GM19239 (cell line): ENCODE data around the gene LRRK1.
A peak's percentile ranks its signal among the peaks of the same experiment; 100 is the strongest.

ENCODE experiments used
- DNase-seq: peaks from one replicate; pipeline ENCODE4 v3.0.0; 2011; ENCODE audit warnings: low spot score; ENCODE audit not compliant: insufficient read length
- FAIRE-seq: peaks from 2 replicates; lab custom pipeline; 2011; peaks lifted over from hg19 to GRCh38; lab: Jason Lieb, UNC

LRRK1 gene, protein sequence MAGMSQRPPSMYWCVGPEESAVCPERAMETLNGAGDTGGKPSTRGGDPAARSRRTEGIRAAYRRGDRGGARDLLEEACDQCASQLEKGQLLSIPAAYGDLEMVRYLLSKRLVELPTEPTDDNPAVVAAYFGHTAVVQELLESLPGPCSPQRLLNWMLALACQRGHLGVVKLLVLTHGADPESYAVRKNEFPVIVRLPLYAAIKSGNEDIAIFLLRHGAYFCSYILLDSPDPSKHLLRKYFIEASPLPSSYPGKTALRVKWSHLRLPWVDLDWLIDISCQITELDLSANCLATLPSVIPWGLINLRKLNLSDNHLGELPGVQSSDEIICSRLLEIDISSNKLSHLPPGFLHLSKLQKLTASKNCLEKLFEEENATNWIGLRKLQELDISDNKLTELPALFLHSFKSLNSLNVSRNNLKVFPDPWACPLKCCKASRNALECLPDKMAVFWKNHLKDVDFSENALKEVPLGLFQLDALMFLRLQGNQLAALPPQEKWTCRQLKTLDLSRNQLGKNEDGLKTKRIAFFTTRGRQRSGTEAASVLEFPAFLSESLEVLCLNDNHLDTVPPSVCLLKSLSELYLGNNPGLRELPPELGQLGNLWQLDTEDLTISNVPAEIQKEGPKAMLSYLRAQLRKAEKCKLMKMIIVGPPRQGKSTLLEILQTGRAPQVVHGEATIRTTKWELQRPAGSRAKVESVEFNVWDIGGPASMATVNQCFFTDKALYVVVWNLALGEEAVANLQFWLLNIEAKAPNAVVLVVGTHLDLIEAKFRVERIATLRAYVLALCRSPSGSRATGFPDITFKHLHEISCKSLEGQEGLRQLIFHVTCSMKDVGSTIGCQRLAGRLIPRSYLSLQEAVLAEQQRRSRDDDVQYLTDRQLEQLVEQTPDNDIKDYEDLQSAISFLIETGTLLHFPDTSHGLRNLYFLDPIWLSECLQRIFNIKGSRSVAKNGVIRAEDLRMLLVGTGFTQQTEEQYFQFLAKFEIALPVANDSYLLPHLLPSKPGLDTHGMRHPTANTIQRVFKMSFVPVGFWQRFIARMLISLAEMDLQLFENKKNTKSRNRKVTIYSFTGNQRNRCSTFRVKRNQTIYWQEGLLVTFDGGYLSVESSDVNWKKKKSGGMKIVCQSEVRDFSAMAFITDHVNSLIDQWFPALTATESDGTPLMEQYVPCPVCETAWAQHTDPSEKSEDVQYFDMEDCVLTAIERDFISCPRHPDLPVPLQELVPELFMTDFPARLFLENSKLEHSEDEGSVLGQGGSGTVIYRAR (N-terminal part only)

DNA sequence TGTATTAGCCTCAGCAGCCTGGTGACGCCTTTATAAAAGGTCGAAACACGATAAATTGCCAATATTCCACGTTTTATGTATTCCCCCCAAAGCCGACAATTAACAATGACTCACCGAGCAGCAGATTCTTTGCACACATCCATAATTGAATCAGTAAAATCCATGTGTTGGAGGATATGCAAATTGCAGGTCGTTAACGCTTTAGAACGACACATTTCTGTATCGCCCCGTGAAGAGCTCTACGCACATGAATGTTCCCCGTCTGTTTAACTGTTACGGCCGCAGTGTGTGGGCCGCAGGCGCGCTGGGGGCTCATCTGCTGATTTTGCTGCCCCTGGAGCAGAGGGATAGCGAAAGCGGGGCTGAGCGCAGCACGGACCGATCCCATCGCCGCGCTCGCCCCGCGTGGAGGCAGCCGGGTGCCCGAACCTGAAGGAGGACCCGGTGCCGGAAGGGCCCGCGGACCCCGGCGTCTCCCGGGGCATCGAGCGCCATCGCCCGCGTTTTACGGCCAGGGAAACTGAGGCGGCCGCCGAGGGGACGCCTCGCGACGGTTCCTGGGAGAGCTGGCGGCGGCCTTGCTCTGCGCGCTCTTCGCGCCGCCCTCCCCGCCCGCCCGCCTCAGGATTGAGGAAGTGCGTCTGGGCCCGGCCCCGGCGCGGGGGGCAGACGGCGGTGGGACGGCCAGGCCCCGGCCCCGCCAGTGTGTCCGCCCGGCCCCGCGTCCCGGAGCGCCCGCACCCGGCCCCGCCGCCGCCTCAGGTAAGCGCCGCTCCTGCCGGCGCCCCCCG lies at the start of gene LRRK1:
Gene LRRK1, plus strand, starts transcription at position 668 of the 791 bp plus-strand sequence. CDS start 5,276 bp downstream, outside the sequence.
- DNase-seq, result no peak
- peak; percentile 82 for FAIRE-seq

DNA sequence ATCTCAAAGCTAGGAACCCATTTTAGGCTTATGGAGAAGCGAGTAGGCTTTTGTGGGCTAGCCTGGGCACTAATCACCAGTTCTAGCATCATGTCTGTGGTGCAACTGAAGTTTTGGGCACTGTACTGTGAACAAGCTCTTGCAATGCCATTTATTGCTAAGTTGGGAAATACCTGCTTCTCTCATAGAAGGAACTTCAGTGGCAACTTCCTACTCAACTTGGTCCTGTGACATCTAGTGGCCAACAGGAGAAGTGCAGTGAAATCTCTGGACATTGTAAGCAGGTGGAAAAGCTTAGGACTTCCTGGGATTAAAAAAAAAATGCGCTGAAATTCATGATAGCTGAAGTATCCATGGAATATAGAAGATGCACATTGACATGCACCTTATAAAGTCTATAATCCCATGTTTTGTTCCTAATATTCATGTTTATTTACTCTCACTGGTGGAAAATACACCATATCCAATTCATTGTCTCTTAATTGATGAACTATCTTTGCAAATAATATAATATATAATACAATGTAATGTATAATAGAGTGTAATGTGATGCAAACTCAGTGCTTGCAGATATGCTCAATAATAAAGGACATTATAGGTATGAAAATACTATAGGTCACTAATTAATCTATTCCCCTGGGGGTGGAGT lies 46.0 kb upstream of the LRRK1 start:
- DNase-seq, result peak; percentile 66
- FAIRE-seq, result peak; percentile 88

DNA sequence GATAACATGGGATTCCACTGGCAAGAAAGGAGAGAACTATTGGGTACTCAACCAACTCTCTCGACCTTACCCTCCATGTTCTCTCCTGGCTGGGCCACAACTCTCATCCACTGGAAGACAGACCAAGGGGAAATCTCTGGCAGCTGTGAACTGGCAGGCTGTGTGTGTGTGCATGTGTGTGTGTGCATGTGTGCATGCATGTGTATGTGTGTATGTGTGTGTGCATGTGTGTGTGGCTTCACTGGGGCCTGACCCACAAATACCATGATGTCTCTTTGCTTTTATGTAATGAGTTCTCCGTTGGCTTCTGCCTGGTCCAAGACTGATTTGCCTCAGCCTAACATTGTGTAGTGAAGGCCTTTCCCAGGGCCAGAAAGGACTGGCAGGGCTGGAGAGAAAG lies 43.7 kb upstream of the LRRK1 start:
- DNase-seq (no peak), FAIRE-seq (no peak)

DNA sequence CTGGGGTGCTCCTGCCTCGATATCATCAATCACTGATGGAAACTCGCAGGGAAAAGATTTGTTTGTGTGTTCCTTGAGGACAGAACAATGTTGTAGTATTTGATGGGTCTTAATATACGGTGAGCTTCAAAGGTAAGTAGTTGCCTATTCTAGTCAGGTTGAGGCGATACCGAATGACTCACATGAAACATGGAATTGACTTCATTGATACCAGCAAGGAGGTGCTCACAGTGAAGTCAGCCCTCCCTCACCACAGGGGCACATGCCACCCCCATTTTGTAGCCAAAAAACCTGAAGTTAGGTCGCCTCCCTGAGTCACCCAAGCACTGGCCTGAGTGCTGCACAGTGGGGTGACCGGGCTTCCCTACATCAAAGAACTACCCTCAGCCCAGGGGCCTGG lies 43.2 kb upstream of the LRRK1 start:
- DNase-seq, result no peak
- FAIRE-seq, result no peak

DNA sequence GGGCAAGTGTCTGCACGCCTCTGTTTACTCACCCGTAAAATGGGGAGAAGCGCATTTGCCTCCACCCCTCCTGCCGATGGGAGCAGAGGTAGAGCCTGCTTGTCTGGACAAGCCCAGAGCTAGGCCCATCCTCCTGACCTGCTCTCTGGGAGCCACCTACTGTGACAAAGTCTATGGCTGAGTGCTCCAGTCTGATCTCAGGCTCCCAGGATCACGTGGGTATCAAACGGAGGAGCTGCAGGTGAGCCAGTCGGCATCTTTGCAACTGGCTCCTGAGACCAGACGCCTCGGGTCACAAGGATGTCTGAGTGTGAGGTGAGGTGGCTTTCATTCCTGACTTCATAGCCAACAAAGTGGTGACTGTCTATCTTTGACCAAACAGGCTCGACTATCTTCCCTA lies 41.6 kb upstream of the LRRK1 start:
- no peak for FAIRE-seq
- no peak for DNase-seq

DNA sequence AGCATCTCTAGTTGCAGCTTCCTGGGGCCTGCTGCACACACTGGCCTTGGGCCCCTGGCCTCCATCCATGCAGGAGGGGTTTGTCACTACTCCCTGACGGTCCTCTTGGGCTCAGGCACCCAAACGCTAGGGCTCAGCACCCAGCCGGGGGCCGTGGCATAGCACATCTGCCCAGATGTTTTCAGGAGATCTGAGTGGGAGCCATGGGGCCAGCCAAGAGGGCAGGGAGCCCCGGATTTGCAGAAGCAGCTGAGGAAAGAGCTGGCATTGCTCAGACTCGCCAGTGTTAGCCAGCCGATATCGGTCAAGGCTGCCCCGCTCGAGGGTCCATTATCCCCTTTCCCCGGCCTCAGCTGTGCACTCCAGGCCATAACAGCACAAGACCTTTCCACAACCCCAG lies 41.0 kb upstream of the LRRK1 start:
- no peak for DNase-seq
- no peak for FAIRE-seq

DNA sequence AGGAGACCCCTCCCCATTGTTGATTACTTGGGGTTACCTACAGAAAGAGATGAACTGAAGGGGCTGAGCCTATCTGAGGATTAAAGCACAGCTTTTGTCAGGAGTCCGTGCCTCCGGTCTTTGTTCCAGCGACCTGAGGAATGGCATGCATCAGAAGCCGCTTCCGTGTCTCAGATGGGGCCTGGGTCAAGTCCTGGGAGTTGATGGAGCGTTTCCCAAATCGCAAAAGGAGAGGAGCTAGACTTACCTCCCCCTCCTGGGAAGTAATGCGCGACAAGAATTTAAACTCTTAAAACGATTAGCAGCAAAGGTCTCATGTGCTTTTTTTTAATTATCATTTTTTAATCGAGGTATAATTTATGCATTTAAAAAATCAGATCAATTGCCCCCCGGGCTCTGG lies 40.5 kb upstream of the LRRK1 start:
- FAIRE-seq, result no peak
- DNase-seq, result no peak

DNA sequence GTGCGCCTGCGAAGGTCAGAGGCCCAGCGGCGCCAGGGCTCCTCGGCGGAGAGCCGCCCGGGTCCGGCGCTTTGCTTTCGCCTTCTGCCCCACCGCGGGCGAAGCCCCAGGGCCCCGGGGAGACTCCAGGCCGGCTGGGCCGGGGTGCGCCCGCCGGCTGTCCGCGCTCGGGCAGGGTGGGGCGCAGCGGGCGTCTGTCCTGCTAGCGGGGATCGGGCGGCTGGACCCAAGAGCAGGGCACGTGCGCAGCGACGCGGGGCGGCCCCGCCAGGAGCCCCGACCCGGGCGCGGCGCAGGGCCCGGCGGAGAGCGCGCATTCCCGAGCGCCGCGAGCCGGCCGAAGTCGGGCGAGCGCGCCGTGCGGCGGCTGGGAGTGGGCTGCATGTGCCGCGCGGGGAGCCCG lies 40.1 kb upstream of the LRRK1 start:
- DNase-seq (peak; percentile 27), FAIRE-seq (no peak)

DNA sequence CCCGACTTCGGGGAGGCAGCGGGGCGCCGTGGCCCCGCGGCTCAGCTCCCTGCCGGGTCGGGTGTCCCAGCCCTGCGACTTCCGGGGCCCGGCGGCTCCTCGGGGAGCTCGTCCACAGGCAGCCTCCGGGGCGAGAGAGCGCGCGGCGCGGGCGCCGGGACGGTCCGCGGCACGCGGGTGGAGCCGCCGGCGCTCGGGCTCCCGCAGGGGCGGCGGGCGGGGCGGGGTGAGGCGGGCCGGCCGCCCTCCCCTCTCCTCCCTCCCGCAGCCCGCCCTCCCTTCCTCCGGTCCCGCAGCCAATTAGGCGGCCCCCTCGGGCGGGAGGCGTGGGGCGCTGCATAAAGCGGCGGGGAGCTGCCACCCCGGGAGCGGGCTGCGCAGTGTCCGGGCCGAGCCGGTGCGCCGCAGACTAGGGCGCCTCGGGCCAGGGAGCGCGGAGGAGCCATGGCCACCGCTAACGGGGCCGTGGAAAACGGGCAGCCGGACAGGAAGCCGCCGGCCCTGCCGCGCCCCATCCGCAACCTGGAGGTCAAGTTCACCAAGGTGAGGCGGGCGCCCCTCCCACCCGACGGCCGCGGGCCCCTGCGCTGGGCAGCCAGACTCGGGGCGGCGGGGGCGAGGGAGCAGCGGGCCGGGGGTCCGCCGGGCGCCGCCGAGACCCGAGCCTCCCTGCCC lies 39.6 kb upstream of the LRRK1 start, which contains the start of gene ALDH1A3:
Gene ALDH1A3, plus strand, starts transcription at position 368 of the 675 bp plus-strand sequence. Its CDS starts 77 bp downstream, at position 445.
- FAIRE-seq (no peak), DNase-seq (peak; percentile 60)

DNA sequence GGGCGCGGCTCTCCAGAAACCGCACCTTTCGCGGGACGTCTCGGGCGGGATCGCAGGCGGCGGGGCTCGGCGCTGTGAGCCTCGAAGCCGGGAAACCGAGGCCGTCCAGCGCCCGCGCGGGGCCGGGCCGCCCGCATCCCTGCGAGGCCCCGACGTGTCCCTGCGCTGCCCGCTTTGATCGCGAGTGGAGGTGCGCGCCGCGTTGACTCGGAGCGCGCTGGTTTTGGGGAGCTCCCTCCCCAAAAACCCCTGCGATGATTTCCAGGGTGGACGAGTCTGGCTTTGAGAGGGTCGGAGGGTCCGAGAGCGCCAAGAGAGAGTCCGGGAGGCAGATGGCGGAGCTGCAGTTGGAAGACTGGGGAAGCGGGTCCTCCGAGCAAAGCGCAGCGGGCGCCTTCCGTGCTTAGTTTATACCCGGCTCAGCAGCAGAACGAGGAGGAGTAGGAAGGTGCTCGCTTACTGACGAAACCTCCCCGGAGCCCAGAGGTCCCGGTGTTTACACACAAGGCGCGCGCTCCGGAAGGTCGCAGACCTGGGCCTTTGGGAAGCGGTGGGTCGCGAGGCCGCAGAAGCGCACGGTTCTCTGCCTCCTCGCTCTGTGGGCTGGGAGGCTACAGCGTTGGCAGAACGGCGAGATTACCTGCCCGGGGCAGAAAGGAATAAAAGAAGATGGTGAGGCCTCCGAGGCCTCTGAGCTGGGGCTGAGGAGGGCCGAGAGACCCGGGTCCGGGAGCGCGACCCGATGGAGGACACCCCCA lies 38.8 kb upstream of the LRRK1 start:
- DNase-seq, result no peak
- FAIRE-seq, result no peak

DNA sequence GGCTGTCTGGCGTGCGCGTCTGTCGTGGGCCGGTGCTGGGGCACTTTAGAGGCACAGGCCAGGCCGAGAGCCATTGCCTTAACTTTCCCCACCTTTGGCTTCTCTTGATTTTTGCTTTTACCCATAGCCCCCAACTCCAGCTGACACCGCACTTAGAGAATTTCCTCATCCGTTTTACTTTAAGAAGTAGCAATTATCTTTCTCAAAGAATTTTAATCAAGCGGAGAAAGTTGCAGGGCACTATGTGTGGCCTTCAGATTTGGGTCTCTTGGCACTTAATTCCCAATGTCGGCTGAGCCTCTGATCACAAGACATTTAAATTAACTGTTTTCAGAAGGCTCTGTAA lies 38.3 kb upstream of the LRRK1 start:
- DNase-seq, result no peak
- no peak for FAIRE-seq

DNA sequence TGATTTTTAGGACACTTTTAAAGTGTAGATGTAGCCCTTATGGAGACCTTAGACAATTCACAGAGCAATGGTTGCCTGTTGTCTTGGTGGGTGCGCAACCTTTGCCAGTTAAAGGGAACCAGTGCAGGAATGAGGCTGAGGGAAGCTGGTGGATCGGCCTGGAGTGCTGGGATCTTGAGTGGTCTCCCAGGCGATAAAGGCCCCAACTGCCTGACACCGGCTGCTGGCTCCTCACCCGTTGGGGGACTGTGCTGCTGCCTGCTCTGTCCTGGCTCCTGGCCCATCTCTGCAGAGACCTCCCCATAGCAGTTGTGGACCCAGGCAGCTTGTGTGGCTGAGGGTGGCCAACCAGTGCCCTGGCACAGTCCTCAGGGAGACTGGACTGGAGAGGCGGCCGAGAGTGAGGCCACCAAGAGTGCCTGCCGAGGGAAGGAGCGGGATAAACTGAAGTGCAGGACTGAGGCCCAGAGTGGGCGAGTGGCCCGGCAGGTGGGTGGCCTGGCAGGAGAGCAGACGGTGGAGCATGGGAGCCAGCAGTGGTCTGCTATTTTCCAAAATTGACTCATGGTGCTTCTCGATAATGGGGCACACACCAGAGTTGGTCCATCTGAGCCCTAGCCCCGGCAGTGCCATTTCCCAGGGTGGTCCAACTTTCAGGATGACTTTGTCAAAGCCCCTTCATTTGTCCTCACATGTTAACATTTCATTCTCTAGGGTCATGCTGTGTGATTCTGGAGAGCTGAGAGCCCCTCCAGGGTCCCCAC lies 37.4 kb upstream of the LRRK1 start:
- DNase-seq (no peak), FAIRE-seq (no peak)

DNA sequence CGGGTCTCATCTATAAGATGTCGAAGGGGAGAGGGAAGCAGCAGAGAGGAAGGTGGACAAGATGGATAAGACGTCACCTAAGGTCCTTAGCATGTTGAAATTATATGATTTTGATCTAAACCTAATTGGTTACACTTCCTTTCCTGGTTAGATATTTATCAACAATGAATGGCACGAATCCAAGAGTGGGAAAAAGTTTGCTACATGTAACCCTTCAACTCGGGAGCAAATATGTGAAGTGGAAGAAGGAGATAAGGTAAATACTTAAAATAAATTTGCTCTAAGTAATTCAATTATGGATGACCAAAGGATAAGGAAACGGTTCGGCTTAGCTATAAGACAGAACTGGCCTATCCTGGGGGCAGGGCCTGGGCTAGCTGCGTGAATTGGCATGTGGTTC lies 34.0 kb upstream of the LRRK1 start:
- no peak for DNase-seq
- no peak for FAIRE-seq

DNA sequence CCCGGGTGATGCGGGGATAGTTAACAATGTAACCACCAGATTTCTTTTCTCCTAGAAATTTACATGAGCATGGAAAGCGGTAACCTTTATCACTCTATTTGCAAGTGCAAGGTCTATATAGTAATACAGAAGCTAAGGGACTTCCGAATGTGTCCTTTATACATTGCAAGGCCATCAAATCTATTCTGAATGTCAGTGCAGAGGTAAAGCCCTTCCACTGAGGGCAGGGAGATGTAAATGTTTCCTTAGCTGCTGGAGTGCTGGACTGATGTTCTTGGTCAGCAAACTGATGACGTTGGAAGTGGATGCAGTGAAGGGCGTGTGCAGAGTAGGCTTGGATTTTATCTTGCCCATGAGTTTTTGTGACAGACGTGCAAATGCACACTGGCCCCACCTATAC lies 33.3 kb upstream of the LRRK1 start:
- FAIRE-seq (no peak), DNase-seq (no peak)

DNA sequence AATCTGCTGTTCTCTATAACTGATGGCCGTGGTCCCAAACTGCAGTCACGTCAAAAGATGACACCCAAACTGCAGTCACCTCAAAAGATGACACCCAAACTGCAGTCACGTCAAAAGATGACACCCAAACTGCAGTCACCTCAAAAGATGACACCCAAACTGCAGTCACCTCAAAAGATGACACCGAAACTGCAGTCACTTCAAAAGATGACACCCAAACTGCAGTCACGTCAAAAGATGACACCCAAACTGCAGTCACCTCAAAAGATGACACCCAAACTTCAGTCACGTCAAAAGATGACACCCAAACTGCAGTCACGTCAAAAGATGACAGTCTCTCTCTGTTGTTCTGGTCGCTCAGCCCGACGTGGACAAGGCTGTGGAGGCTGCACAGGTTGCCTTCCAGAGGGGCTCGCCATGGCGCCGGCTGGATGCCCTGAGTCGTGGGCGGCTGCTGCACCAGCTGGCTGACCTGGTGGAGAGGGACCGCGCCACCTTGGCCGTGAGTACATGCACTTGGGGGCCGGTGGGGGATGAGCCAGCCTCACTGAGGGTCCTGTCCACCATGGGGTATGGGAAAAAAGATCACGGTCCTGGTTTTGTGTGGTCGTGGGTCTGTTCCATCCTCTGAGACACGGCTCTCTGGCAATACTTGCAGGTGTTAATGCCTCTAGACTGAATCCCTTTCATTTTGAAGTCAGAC lies 31.8 kb upstream of the LRRK1 start:
- FAIRE-seq (no peak), DNase-seq (no peak)

DNA sequence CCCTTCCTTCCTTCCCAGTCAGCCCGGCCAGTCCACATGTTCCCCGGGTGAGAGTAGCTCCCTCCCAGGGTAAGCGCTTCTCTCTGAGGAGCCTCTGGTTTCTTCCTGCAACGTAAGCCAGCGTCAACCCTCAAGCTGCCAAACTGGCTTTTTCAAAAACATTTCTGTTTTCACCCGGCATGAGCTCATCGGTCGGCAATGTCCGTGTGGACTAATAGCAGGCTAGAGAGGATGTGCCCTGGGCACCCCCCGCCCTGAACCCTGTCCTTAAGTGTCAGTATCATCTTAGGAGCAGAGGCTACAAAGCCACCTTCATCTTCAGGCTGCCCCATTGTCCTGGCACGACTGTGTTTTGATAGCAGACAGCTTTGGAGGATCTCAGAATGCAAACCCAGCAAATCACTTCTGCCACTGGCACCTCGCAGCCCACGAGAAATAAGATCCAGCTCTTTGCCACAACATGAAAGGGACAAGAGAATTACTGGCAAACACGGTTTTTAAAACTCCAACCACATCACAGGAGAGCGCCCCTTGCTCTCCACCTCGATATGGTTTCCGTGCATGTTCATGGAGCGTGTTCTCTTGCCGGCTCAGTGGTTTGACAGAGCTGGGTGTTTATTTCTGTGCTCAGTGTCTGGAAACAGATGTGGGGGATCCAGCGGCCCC lies 29.6 kb upstream of the LRRK1 start:
- no peak for DNase-seq
- FAIRE-seq, result no peak
